Measurements from ENCODE around the gene ZIM2.

GRCh38 chr19:56822755-56823154, 17.8 kb downstream of the ZIM2 start:
- TF ChIP-seq, protein P1, sequence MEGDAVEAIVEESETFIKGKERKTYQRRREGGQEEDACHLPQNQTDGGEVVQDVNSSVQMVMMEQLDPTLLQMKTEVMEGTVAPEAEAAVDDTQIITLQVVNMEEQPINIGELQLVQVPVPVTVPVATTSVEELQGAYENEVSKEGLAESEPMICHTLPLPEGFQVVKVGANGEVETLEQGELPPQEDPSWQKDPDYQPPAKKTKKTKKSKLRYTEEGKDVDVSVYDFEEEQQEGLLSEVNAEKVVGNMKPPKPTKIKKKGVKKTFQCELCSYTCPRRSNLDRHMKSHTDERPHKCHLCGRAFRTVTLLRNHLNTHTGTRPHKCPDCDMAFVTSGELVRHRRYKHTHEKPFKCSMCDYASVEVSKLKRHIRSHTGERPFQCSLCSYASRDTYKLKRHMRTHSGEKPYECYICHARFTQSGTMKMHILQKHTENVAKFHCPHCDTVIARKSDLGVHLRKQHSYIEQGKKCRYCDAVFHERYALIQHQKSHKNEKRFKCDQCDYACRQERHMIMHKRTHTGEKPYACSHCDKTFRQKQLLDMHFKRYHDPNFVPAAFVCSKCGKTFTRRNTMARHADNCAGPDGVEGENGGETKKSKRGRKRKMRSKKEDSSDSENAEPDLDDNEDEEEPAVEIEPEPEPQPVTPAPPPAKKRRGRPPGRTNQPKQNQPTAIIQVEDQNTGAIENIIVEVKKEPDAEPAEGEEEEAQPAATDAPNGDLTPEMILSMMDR (conservative IDR thresholded peaks at IDR 0.05; ENCODE audit: low read depth in 2 of 2), result no peak
- TF ChIP-seq EZH2 (IDR thresholded peaks at IDR 0.05; ENCODE audit: low read depth, unreplicated experiment), result no peak
- no peak for TF ChIP-seq CREB1 (CRISPR knock-in tag; IDR thresholded peaks at IDR 0.05; ENCODE audit: low read depth)
- no peak for TF ChIP-seq EZH2phosphoT487 (IDR thresholded peaks at IDR 0.05; ENCODE audit: unreplicated experiment)
